Ovary (tissue), 3 donors: ENCODE data around the gene ZNF385C.

Experiments
- POLR2A ChIP-seq: fragments of 450-650 bp; IDR thresholded peaks from one replicate; pipeline ENCODE4 v1.6.1; 2017; ENCODE audit warnings: antibody characterized with exemption, mild to moderate bottlenecking, moderate library complexity
- TF ChIP-seq, protein P1 (sequence below), 3 donors: fragments of 450-650 bp in 2 of 3; fragments of 200-600 bp in 1 of 3; IDR thresholded peaks; one replicate each; pipeline versions ENCODE4 v1.5.1 to v1.8.0; 2016 to 2022; ENCODE audit warnings: antibody characterized with exemption in 3 of 3, mild to moderate bottlenecking in 1 of 3
- donor health status: DM: no; HTN: no; CAD: no.

DNA sequence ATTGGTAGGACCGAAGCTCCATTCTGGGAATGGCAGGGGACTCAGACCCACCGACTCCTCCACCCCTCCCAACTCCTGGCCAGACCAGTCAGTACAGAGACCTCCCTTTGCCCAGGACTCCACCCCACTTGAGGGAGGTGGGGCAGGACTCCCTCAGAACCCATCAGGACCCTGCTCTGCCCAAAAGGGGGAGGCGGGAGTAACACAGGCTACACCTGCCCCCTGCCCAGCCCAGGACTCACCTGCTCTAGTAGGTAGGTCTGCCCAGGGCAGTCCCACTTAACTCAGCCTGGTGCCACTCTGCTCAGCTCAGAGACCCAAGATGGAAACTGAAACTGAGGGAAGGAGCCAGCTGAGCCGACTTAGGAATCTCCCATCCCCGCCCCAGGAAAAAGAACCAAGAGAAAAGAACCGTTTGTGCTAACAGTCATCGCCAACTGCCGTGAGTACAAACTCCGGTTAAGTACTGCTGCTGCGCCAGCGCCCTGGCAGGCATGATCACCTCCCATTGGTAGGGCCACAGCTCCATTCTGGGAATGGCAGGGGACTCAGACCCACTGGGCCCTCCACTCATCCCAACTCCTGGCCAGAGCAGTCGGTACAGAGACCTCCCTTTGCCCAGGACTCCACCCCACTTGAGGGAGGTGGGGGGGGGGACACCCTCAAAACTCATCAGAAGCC lies 13.7 kb upstream of the ZNF385C start:
- TF ChIP-seq, protein P1, sequence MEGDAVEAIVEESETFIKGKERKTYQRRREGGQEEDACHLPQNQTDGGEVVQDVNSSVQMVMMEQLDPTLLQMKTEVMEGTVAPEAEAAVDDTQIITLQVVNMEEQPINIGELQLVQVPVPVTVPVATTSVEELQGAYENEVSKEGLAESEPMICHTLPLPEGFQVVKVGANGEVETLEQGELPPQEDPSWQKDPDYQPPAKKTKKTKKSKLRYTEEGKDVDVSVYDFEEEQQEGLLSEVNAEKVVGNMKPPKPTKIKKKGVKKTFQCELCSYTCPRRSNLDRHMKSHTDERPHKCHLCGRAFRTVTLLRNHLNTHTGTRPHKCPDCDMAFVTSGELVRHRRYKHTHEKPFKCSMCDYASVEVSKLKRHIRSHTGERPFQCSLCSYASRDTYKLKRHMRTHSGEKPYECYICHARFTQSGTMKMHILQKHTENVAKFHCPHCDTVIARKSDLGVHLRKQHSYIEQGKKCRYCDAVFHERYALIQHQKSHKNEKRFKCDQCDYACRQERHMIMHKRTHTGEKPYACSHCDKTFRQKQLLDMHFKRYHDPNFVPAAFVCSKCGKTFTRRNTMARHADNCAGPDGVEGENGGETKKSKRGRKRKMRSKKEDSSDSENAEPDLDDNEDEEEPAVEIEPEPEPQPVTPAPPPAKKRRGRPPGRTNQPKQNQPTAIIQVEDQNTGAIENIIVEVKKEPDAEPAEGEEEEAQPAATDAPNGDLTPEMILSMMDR (IDR thresholded peaks at IDR 0.05), result no peak
- no peak for TF ChIP-seq POLR2A
